HepG2 (cell line): ENCODE results near the gene MIPEP. TPM values are rescaled to one million over a fixed set of nuclear protein-coding genes. Genes with fewer than 3 reads are reported as not detected.

ENCODE experiments used
- ATAC-seq: fragments of 200-7000 bp; cut with Tn5 transposase; 3 replicates; pipeline ENCODE4 v1.9.1; 2020; ENCODE audit warnings: mild to moderate bottlenecking, moderate library complexity
- BruUV-seq: library from RNA; stranded (reverse); fragments of 400-500 nt; replicated peaks from 2 replicates; lab custom pipeline; 2021; lab: Mats Ljungman, UMichigan
- CTCF ChIA-PET: fragments of 300-600 bp; formaldehyde crosslinking; extraction: SDS; loops from one replicate; lab custom pipeline; 2021; ENCODE audit warnings: low total read pairs, inconsistent platforms, low intra/inter-chr PET ratio; lab: Yijun Ruan, JAX
- POLR2A ChIA-PET: fragments of 350-600 bp; sonication (Branson Sonifier 250); formaldehyde crosslinking; loops from one replicate; lab custom pipeline; 2020; ENCODE audit warnings: antibody characterized with exemption, inconsistent platforms; lab: Yijun Ruan, JAX
- DNase-seq: peaks from one replicate; pipeline ENCODE4 v3.0.0-alpha.2; 2015; ENCODE audit warnings: low spot score
- FAIRE-seq: peaks from 3 replicates; lab custom pipeline; 2011; peaks lifted over from hg19 to GRCh38; lab: Jason Lieb, UNC
- H2AFZ ChIP-seq: one replicate; pipeline ENCODE4 v1.6.1; 2011; ENCODE audit warnings: low read length, inconsistent platforms
- H3K27ac ChIP-seq: fragments of 300-600 bp; 3 replicates; pipeline ENCODE4 v1.8.0; 2011; ENCODE audit warnings: mixed run types, mild to moderate bottlenecking, mixed read lengths, low read length, inconsistent platforms; ENCODE audit not compliant: insufficient read depth; ENCODE audit errors: extremely low read length
- H3K27me3 ChIP-seq, 2 experiments: fragments of 200-600 bp in 1 of 2; 2 replicates in 1 of 2; 3 replicates in 1 of 2; pipeline versions ENCODE4 v1.6.0 to v1.8.0; 2011; ENCODE audit warnings: low read length in 2 of 2, mild to moderate bottlenecking in 2 of 2, moderate library complexity in 2 of 2, inconsistent platforms in 1 of 2; ENCODE audit not compliant: insufficient read depth in 2 of 2, control insufficient read depth in 1 of 2
- H3K36me3 ChIP-seq, 2 experiments: fragments of 200-600 bp in 1 of 2; replicated peaks in 1 of 2; 2 replicates in 1 of 2; 3 replicates in 1 of 2; pipeline versions ENCODE4 v1.5.1 to v1.8.0; 2011; ENCODE audit warnings: low read length in 2 of 2, inconsistent platforms in 1 of 2; ENCODE audit not compliant: insufficient read depth in 2 of 2, control insufficient read depth in 1 of 2
- H3K4me1 ChIP-seq: 2 replicates; pipeline ENCODE4 v1.5.1; 2012; ENCODE audit warnings: low read length, inconsistent platforms; ENCODE audit not compliant: insufficient read depth
- H3K4me2 ChIP-seq: 2 replicates; pipeline ENCODE4 v1.6.0; 2011; ENCODE audit warnings: low read depth, low read length, inconsistent platforms
- H3K4me3 ChIP-seq, 3 experiments: fragments of 200-600 bp in 1 of 3; sonication (generic), shearing (Covaris generic) in 1 of 3; replicated peaks in 1 of 3; 2 replicates each; pipeline ENCODE4 v1.5.1; 2011 to 2016; ENCODE audit warnings: low read length in 3 of 3, inconsistent platforms in 2 of 3, low read depth in 2 of 3, mild to moderate bottlenecking in 2 of 3, control low read depth in 1 of 3, mixed read lengths in 1 of 3; ENCODE audit not compliant: insufficient read depth in 1 of 3
- H3K79me2 ChIP-seq: one replicate; pipeline ENCODE4 v1.6.1; 2011; ENCODE audit warnings: low read length, inconsistent platforms; ENCODE audit not compliant: insufficient read depth
- H3K9ac ChIP-seq: 2 replicates; pipeline ENCODE4 v1.6.0; 2011; ENCODE audit warnings: mild to moderate bottlenecking, low read depth, low read length, inconsistent platforms; ENCODE audit not compliant: insufficient read depth
- H3K9me3 ChIP-seq: 2 replicates; pipeline ENCODE4 v1.5.1; 2012; ENCODE audit warnings: mild to moderate bottlenecking, low read length
- H4K20me1 ChIP-seq: 2 replicates; pipeline ENCODE4 v1.6.0; 2011; ENCODE audit warnings: inconsistent platforms, mild to moderate bottlenecking, low read length, moderate library complexity; ENCODE audit not compliant: insufficient read depth
- GZF1 ChIP-seq: sonication (generic); formaldehyde crosslinking; IDR thresholded peaks from 2 replicates; pipeline ENCODE4 v1.5.1; 2020; ENCODE audit warnings: mild to moderate bottlenecking, missing genetic modification reagents
- HBP1 ChIP-seq: IDR thresholded peaks from 2 replicates; pipeline ENCODE4 v1.6.1; 2016; ENCODE audit warnings: low read depth, control low read depth
- MAFK ChIP-seq, 2 experiments: IDR thresholded peaks in 1 of 2; conservative IDR thresholded peaks in 1 of 2; 2 replicates each; pipeline ENCODE4 v1.6.1; 2011; ENCODE audit warnings: improper control_type of control experiment in 2 of 2, low read length in 2 of 2
- PAF1 ChIP-seq: IDR thresholded peaks from 2 replicates; pipeline ENCODE4 v1.6.1; 2016; ENCODE audit warnings: missing genetic modification reagents, missing compliant biosample characterization
- TFE3 ChIP-seq: IDR thresholded peaks from 2 replicates; pipeline ENCODE4 v1.6.1; 2016
- ZBTB38 ChIP-seq: sonication (generic); formaldehyde crosslinking; IDR thresholded peaks from 2 replicates; pipeline ENCODE4 v1.5.1; 2020; ENCODE audit warnings: mild to moderate bottlenecking, missing genetic modification reagents
- ZNF446 ChIP-seq: sonication (generic); formaldehyde crosslinking; IDR thresholded peaks from 2 replicates; pipeline ENCODE4 v1.5.0; 2020; ENCODE audit warnings: mild to moderate bottlenecking, missing genetic modification reagents
- WGBS: methylation state at CpG from one replicate; pipeline ENCODE4 v1.1.6; 2017; ENCODE audit warnings: low lambda C conversion rate; 5-methylcytosine and 5-hydroxymethylcytosine counted together
- in situ Hi-C: cut with HindIII; loops from 2 replicates; pipeline ENCODE4 v1.10.0; 2017; ENCODE audit warnings: low pct_unique_long_range_greater_than_20kb; ENCODE audit not compliant: extremely low pct_ligation_motif_present
- intact Hi-C: fragments of 100-400 bp; cut with micrococcal nuclease; formaldehyde crosslinking; loops from one replicate; pipeline ENCODE4 v1.10.0; 2022; ENCODE audit not compliant: unreplicated experiment
- polyA plus RNA-seq, 8 experiments: library from polyadenylated mRNA; depleted of rRNA in 3 of 8; stranded (reverse) in 7 of 8; unstranded in 1 of 8; fragments of >200 nt; fragmentation: Illumina TruSeq in 4 of 8; extraction: Trizol in 4 of 8; gene quantifications; 2 replicates each; pipeline versions ENCODE4 v1.2.1 to v1.2.3, GENCODE V29; 2011 to 2016; ENCODE audit warnings: low read depth in 4 of 8, missing spikeins in 1 of 8, mixed read lengths in 1 of 8; ENCODE audit not compliant: insufficient read depth in 1 of 8
- total RNA-seq, 5 experiments: library from RNA; depleted of rRNA; stranded (reverse); fragments of >200 nt; fragmentation: Illumina TruSeq; extraction: Trizol; gene quantifications; 2 replicates each; pipeline ENCODE4 v1.2.3, GENCODE V29; 2016; ENCODE audit warnings: low read depth in 1 of 5

MIPEP gene
- total and polyA plus RNA-seq, 2 of the 13 experiments (the other 11 are each of a cell fraction or from before 2014, with no cell fraction given), result 9.3 to 24.1 TPM

GRCh38 chr13:23724196-23724970 lies 164.8 kb downstream of the MIPEP start:
- no peak for FAIRE-seq

GRCh38 chr13:23723471-23723870 lies 165.7 kb downstream of the MIPEP start:
- H3K27me3 ChIP-seq, result no peaks in the 10 kb centered on the region
- no peaks in the 10 kb centered on the region for H3K36me3 ChIP-seq
- H2AFZ ChIP-seq, result no peak overlapping the region
- ChIA-PET CTCF (no interaction called here), POLR2A (no interaction called here)
- TSS peak; percentile 85 for BruUV-seq
- intact Hi-C loops (no loop called here), in situ Hi-C loops (no loop called here)
- H3K4me3 ChIP-seq, result no peak overlapping the region
- ATAC-seq (no peak), FAIRE-seq (no peak), DNase-seq (no peak)
- H3K27ac ChIP-seq, result no peak overlapping the region
- WGBS, result 78% methylated on average over 1 of the region's 1 CpG
- no peak overlapping the region; the same call in 1 of the 2 replicates for H3K4me2 ChIP-seq
- no peaks in the 10 kb centered on the region for H3K79me2 ChIP-seq
- H3K9ac ChIP-seq, result no peak overlapping the region
- TF ChIP-seq MAFK (conservative IDR thresholded peaks at IDR 0.05 in 1 of 2, IDR thresholded peaks at IDR 0.05 in 1 of 2; ENCODE audit: low read length in 2 of 2), result peak in 1 of 2 experiments; percentile 20; a peak in 1 of 4 replicates
- no peak for TF ChIP-seq ZNF446 (CRISPR knock-in tag)
- TF ChIP-seq TFE3 (CRISPR knock-in tag), result no peak
- H3K9me3 ChIP-seq, result no peaks in the 10 kb centered on the region
- no peaks in the 10 kb centered on the region for H4K20me1 ChIP-seq
- peaks cover 37% of the 10 kb centered on the region for H3K4me1 ChIP-seq

More at GRCh38 chr13:23724196-23724970, 164.8 kb downstream of the MIPEP start:
- H3K4me1 ChIP-seq, result peaks cover 28% of the 10 kb centered on the region
- BruUV-seq, result no TSS peak
- H3K27ac ChIP-seq, result no peak overlapping the region
- TF ChIP-seq GZF1 (CRISPR knock-in tag) (no peak), ZBTB38 (CRISPR knock-in tag) (no peak), HBP1 (CRISPR knock-in tag) (no peak), PAF1 (CRISPR knock-in tag) (no peak)
- no peak for DNase-seq
- H3K9ac ChIP-seq, result no peak overlapping the region
- H3K36me3 ChIP-seq, result peaks cover 0 to 2% of the 10 kb centered on the region in 2 experiments; a peak in 1 of 5 replicates
- CTCF ChIA-PET, result no interaction called here
- no peaks in the 10 kb centered on the region for H3K27me3 ChIP-seq
- H4K20me1 ChIP-seq, result no peaks in the 10 kb centered on the region
- no peaks in the 10 kb centered on the region for H3K9me3 ChIP-seq
- H3K4me2 ChIP-seq, result no peak overlapping the region
- POLR2A ChIA-PET, result no interaction called here
- no peak for ATAC-seq
- in situ Hi-C loops (no loop called here), intact Hi-C loops (no loop called here)
- H2AFZ ChIP-seq, result no peak overlapping the region
- H3K4me3 ChIP-seq, result no peak overlapping the region
- WGBS, result 83% methylated on average over 6 of the region's 7 CpGs
- no peaks in the 10 kb centered on the region for H3K79me2 ChIP-seq
